ENCODE measurements around the gene PXDN. TPM values are rescaled to one million over a fixed set of nuclear protein-coding genes. Genes with fewer than 3 reads are reported as not detected.

PXDN gene
- total and polyA plus RNA-seq, 2 of the 13 experiments (the other 11 are each of a cell fraction or from before 2014, with no cell fraction given), result not detected

DNA sequence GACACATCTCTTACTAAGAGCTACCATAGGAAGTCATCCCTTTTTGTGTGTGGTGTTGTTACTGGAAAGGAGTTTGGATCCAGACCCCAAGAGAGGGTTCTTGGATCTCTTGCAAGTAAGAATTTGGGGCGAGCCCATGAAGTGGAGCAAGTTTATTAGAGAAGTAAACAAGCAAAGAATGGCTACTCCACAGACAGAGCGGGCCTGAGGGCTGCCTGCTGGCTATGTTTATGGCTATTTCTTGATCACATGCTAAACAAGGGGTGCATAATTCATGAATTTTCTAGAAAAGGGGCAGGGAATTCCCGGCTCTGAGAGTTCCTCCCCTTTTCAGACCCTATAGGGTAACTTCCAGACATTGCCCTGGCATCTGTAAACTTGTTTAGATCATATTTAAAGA, 30.6 kb upstream of the PXDN start:
- Histone ChIP-seq H2AFZ (ENCODE audit: low read length) (no peak overlapping the region), H3K4me2 (ENCODE audit: low read depth, low read length) (no peak overlapping the region), H4K20me1 (ENCODE audit: insufficient read depth, low read length) (no peaks in the 10 kb centered on the region), H3K27me3 (ENCODE audit: control insufficient read depth in 1 of 2, insufficient read depth in 2 of 2, low read length in 2 of 2) (peaks cover 2 to 17% of the 10 kb centered on the region in 2 experiments; a peak in 3 of 5 replicates), H3K9me3 (ENCODE audit: low read length) (no peaks in the 10 kb centered on the region), H3K79me2 (ENCODE audit: insufficient read depth, low read length) (no peaks in the 10 kb centered on the region), H3K4me3 (replicated peaks in 1 of 3; ENCODE audit: insufficient read depth in 1 of 3, low read depth in 2 of 3, low read length in 3 of 3) (no peak overlapping the region), H3K27ac (ENCODE audit: extremely low read length, insufficient read depth, low read length) (no peak overlapping the region), H3K9ac (ENCODE audit: insufficient read depth, low read depth, low read length) (no peak overlapping the region), H3K36me3 (replicated peaks in 1 of 2; ENCODE audit: control insufficient read depth in 1 of 2, insufficient read depth in 2 of 2, low read length in 2 of 2) (no peaks in the 10 kb centered on the region), H3K4me1 (ENCODE audit: insufficient read depth, low read length) (no peaks in the 10 kb centered on the region)
- in situ Hi-C loops (cut with HindIII; ENCODE audit: extremely low pct_ligation_motif_present, low pct_unique_long_range_greater_than_20kb), result loop anchor here (5.0 kb wide), 1 partner anchor 183 kb away; no protein-coding TSS in a partner anchor
- WGBS (ENCODE audit: low lambda C conversion rate), result 0% methylated on average over 3 of the region's 3 CpGs
- no peak for FAIRE-seq
- TF ChIP-seq, protein P1, sequence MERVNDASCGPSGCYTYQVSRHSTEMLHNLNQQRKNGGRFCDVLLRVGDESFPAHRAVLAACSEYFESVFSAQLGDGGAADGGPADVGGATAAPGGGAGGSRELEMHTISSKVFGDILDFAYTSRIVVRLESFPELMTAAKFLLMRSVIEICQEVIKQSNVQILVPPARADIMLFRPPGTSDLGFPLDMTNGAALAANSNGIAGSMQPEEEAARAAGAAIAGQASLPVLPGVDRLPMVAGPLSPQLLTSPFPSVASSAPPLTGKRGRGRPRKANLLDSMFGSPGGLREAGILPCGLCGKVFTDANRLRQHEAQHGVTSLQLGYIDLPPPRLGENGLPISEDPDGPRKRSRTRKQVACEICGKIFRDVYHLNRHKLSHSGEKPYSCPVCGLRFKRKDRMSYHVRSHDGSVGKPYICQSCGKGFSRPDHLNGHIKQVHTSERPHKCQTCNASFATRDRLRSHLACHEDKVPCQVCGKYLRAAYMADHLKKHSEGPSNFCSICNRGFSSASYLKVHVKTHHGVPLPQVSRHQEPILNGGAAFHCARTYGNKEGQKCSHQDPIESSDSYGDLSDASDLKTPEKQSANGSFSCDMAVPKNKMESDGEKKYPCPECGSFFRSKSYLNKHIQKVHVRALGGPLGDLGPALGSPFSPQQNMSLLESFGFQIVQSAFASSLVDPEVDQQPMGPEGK (CRISPR knock-in tag; IDR thresholded peaks at IDR 0.05), result no peak
- no peak for TF ChIP-seq ZNF772 (CRISPR knock-in tag; IDR thresholded peaks at IDR 0.05)
- no peak for TF ChIP-seq ZNF496 (CRISPR knock-in tag; IDR thresholded peaks at IDR 0.05; ENCODE audit: insufficient replicate concordance)
- no peak for TF ChIP-seq MXD1 (CRISPR knock-in tag; IDR thresholded peaks at IDR 0.05)
- no peak for TF ChIP-seq ZNF577 (CRISPR knock-in tag; IDR thresholded peaks at IDR 0.05; ENCODE audit: borderline replicate concordance, low read depth)
- no peak for TF ChIP-seq ZNF691 (CRISPR knock-in tag; IDR thresholded peaks at IDR 0.05; ENCODE audit: borderline replicate concordance, low read depth)
- no peak for TF ChIP-seq TRIM22 (IDR thresholded peaks at IDR 0.05)
- intact Hi-C loops (cut with micrococcal nuclease; ENCODE audit: unreplicated experiment), result no loop called here
- ChIA-PET CTCF (ENCODE audit: low intra/inter-chr PET ratio, low total read pairs) (no interaction called here), POLR2A (no interaction called here)
- no TSS peak for BruUV-seq (replicated peaks)
- DNase-seq (ENCODE audit: low spot score), result no peak
- ATAC-seq, result no peak
